COLO668 (cell line): ENCODE measurements around the gene SLC39A11.
"Not testable (repeated sequence)": the region's sequence is repeated elsewhere in the genome, so short reads cannot be mapped to it uniquely, and the experiment has no call there.

Source experiments
- DNase-seq: peaks from one replicate; lab custom pipeline; 2025; ENCODE audit not compliant: unreplicated experiment; lab: John Stamatoyannopoulos, UW

Gene SLC39A11

GRCh38 chr17:72765368-72766153 lies 326.9 kb downstream of the SLC39A11 start:
- DNase-seq, result no peak

GRCh38 chr17:72764632-72765041 lies 327.9 kb downstream of the SLC39A11 start:
- DNase-seq, result no peak

GRCh38 chr17:72763981-72764380 lies 328.5 kb downstream of the SLC39A11 start:
- no peak for DNase-seq

- DNase-seq, result not testable (repeated sequence)
Observed at GRCh38 chr17:72761893-72762575, 330.5 kb downstream of the SLC39A11 start.

GRCh38 chr17:72761431-72761830 lies 331.1 kb downstream of the SLC39A11 start:
- no peak for DNase-seq

GRCh38 chr17:72760368-72760767 lies 332.1 kb downstream of the SLC39A11 start:
- DNase-seq, result no peak

- no peak for DNase-seq
Observed at GRCh38 chr17:72759301-72759700, 333.2 kb downstream of the SLC39A11 start.

GRCh38 chr17:72756256-72756655 lies 336.2 kb downstream of the SLC39A11 start:
- DNase-seq, result no peak

- DNase-seq, result no peak
Observed at GRCh38 chr17:72754513-72754912, 338.0 kb downstream of the SLC39A11 start.

GRCh38 chr17:72751746-72752145 lies 340.7 kb downstream of the SLC39A11 start:
- DNase-seq, result no peak

GRCh38 chr17:72749119-72749572 lies 343.3 kb downstream of the SLC39A11 start:
- no peak for DNase-seq

GRCh38 chr17:72747501-72747900 lies 345.0 kb downstream of the SLC39A11 start:
- no peak for DNase-seq

- DNase-seq, result no peak
Observed at GRCh38 chr17:72745241-72745640, 347.2 kb downstream of the SLC39A11 start.

GRCh38 chr17:72743037-72743467 lies 349.4 kb downstream of the SLC39A11 start:
- no peak for DNase-seq

GRCh38 chr17:72737151-72737690 lies 355.3 kb downstream of the SLC39A11 start:
- DNase-seq, result no peak

GRCh38 chr17:72735592-72735991 lies 356.9 kb downstream of the SLC39A11 start:
- DNase-seq, result no peak

- DNase-seq, result no peak
Observed at GRCh38 chr17:72735048-72735447, 357.4 kb downstream of the SLC39A11 start.

- DNase-seq, result no peak
Observed at GRCh38 chr17:72734613-72735012, 357.9 kb downstream of the SLC39A11 start.

GRCh38 chr17:72733619-72734282 lies 358.7 kb downstream of the SLC39A11 start:
- no peak for DNase-seq

GRCh38 chr17:72732893-72733618 lies 359.4 kb downstream of the SLC39A11 start:
- DNase-seq, result no peak

GRCh38 chr17:72730077-72730476 lies 362.4 kb downstream of the SLC39A11 start:
- DNase-seq, result no peak
